Motor neuron (in vitro differentiated cells): ENCODE data around the gene SVOP. TPM values are rescaled to one million over a fixed set of nuclear protein-coding genes. Genes with fewer than 3 reads are reported as not detected.

Experiments used
- ATAC-seq, 8 experiments: fragments of 200-7000 bp; cut with Tn5 transposase; replicated peaks in 6 of 8; 2 replicates each; pipeline ENCODE4 v1.8.0; 2021; ENCODE audit warnings: mild to moderate bottlenecking in 8 of 8, moderate library complexity in 8 of 8
- H3K27ac ChIP-seq, 2 donors: fragments of 250-450 bp; sonication (Bioruptor Pico); 2 replicates each; pipeline ENCODE4 v1.9.0; 2021; ENCODE audit warnings: antibody characterized with exemption in 2 of 2, mild to moderate bottlenecking in 2 of 2, moderate library complexity in 1 of 2
- H3K4me1 ChIP-seq, 2 donors: fragments of 250-450 bp; sonication (Bioruptor Pico); replicated peaks in 1 of 2; 2 replicates each; pipeline ENCODE4 v1.6.1; 2021; ENCODE audit warnings: antibody characterized with exemption in 2 of 2, mild to moderate bottlenecking in 2 of 2, moderate library complexity in 1 of 2
- H3K4me3 ChIP-seq, 5 donors: fragments of 250-450 bp; sonication (Bioruptor Pico); 2 replicates each; pipeline ENCODE4 v1.9.0; 2021; ENCODE audit warnings: antibody characterized with exemption in 5 of 5, mild to moderate bottlenecking in 5 of 5, moderate library complexity in 4 of 5
- WGBS, 10 experiments: fragments of 450-650 bp; shearing (Covaris generic); methylation state at CpG; one replicate each; pipeline ENCODE4 v1.0.0; 2022; 5-methylcytosine and 5-hydroxymethylcytosine counted together
- in situ Hi-C, 9 experiments: fragments of 400-800 bp; cut with MboI; loops; one replicate each; pipeline ENCODE4 v1.15.0; 2021; ENCODE audit warnings: low sequenced_read_pairs in 9 of 9, low pct_unique_long_range_greater_than_20kb in 2 of 9; ENCODE audit not compliant: unreplicated experiment in 9 of 9
- total RNA-seq, 8 experiments: library from RNA; unstranded; fragments of 300-600 nt; gene quantifications; 2 replicates each; pipeline versions ENCODE4 v1.2.3 to v1.2.4, GENCODE V29; 2022

Gene SVOP
- total RNA-seq, 8 experiments from 2014 or later, result 0.05 to 18.9 (median 15.5) TPM; not detected in 1

GRCh38 chr12:108982621-108983219 is 38.1 kb downstream of the SVOP start:
- no peak overlapping the region for H3K27ac ChIP-seq
- in situ Hi-C loops, result no loop called here
- ATAC-seq, result no peak
- no peaks in the 10 kb centered on the region for H3K4me1 ChIP-seq
- H3K4me3 ChIP-seq, result no peak overlapping the region

DNA sequence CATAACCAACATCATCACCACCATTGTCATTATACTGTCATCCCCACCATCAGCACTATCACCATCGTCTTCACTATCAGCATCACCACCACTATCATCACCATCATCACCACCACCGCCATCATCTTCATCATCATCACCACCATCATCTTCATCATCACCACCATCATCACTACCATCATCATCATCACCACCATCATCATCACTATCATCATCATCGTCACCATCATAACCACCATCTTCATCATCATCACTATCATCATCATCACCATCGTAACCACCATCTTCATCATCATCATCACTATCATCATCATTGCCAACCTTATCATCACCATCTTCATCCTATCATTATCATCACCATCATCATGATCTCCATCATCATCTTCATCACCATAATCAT is 39.0 kb downstream of the SVOP start:
- in situ Hi-C loops, result no loop called here
- WGBS, 10 experiments, result 24 to 100% (median 63%) methylated on average over 1 to 4 of the region's 4 CpGs
- no peak overlapping the region for H3K27ac ChIP-seq
- no peak overlapping the region for H3K4me3 ChIP-seq
- no peaks in the 10 kb centered on the region for H3K4me1 ChIP-seq
- ATAC-seq, result no peak

DNA sequence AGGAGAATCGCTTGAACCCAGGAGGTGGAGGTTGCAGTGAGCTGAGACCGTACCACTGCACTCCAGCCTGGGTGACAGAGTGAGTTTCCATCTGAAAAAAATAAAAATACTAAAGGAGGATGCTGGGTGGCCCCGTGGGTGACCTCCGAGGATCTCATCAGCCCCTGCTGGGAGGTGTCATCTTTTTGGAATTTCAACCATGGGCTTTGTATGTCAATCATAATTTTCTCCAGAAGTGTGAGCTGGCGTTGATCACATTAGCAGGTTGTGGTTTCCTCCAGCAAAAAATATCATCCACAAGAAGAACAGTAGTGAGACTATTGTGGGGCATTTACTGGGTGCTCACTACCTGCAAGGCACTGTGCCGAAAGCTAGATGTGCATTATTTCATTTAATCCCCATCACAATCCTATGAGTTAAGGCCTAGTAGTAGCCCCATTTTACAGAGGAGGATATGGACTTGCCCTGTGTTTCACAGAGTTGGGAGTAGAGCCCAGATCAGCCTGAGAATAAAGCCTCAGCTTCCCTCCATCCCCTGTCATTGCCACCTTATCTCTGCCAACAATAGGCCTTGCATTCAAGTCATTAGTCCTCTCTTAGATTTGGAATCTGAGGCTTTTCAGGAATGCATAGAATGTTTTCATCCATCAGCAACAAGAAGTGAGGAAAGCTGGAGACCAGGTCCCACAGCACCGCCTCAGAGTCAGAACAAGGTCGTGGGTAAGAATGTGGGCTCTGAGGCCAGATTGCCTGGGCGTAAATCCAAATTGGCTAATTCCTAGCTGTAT is 39.8 kb downstream of the SVOP start:
- ATAC-seq, result no peak
- Histone ChIP-seq H3K27ac (no peak overlapping the region), H3K4me1 (no peaks in the 10 kb centered on the region), H3K4me3 (no peak overlapping the region)
- in situ Hi-C loops, result no loop called here
- WGBS, 10 experiments, result 0 to 83% (median 47%) methylated on average over 1 to 5 of the region's 9 CpGs; no CpG with 5 or more reads in 3 of the 10 experiments

GRCh38 chr12:108977360-108977759 is 43.5 kb downstream of the SVOP start:
- no peaks in the 10 kb centered on the region for H3K4me1 ChIP-seq
- ATAC-seq, result no peak
- 0 to 100% (median 58%) methylated on average over 1 to 2 of the region's 4 CpGs; no CpG with 5 or more reads in 3 of the 10 experiments for WGBS, 10 experiments
- in situ Hi-C loops, result no loop called here
- H3K4me3 ChIP-seq, result no peak overlapping the region
- no peak overlapping the region for H3K27ac ChIP-seq

DNA sequence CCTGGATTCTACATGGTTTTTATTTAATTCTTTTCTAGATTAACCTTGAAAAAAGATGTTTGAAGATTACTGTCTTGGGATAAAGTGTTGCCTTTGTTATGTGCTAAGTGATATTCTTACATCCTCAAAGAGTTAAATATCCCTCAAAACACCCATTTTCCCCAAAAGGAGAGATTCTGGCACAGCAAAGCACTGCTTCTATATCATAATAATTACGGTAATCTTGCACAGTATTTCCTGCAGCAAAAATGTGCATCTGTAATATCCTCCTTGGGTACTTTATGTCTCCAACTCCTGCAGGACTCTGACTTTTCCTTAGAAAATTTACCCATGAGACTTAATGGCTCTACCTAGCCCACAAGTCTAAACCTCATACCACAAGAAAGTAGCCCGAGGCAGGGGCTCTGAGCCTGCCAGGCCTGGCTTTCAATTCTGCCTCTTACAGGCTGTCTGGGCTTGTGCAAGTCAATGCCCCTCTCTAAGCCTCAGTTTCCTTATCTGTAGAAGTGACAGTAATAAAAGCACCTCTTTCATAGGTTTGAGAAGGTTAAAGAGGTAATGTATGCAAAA is 45.8 kb downstream of the SVOP start:
- peak in 1 of 8 experiments; percentile 29 for ATAC-seq
- H3K27ac ChIP-seq, result no peak overlapping the region
- H3K4me1 ChIP-seq, result no peaks in the 10 kb centered on the region
- WGBS, 10 experiments, result 29 to 100% (median 90%) methylated on average over 1 to 2 of the region's 2 CpGs; no CpG with 5 or more reads in 3 of the 10 experiments
- H3K4me3 ChIP-seq, result no peak overlapping the region
- in situ Hi-C loops, result no loop called here

- H3K4me3 ChIP-seq, result no peak overlapping the region
- H3K27ac ChIP-seq, result no peak overlapping the region
- in situ Hi-C loops, result no loop called here
- WGBS, 10 experiments, result 0 to 100% (median 59%) methylated on average over 1 to 4 of the region's 4 CpGs
- no peaks in the 10 kb centered on the region for H3K4me1 ChIP-seq
- ATAC-seq, result peak in 2 of 8 experiments; percentile 45 to 50
Observed at GRCh38 chr12:108973629-108974152, 47.2 kb downstream of the SVOP start.

DNA sequence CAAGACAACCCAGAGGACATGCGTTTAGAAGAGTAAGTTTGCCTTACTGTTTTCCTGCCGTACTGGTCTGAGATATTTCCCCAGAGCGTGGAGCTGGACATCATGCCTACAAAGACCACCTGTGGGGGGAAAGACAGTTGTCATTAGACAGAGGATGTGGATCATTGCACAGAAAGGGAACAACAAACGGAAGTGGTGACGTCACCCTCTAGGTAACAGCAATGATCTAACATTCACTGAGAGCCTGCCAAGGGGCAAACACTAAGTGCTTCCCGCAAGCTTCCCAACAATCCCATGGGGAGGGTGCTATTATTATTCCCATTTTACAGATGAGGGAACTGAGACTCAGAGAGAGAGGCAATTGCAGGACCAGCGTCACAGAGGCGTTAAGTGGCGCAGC is 48.5 kb downstream of the SVOP start:
- no peak for ATAC-seq
- in situ Hi-C loops, result no loop called here
- Histone ChIP-seq H3K4me3 (no peak overlapping the region), H3K4me1 (no peaks in the 10 kb centered on the region), H3K27ac (no peak overlapping the region)
- WGBS, 10 experiments, result 53 to 100% (median 85%) methylated on average over 1 to 7 of the region's 9 CpGs; no CpG with 5 or more reads in 3 of the 10 experiments

- in situ Hi-C loops, result no loop called here
- H3K4me1 ChIP-seq, result no peaks in the 10 kb centered on the region
- 20 to 82% (median 23%) methylated on average over 1 to 2 of the region's 2 CpGs; no CpG with 5 or more reads in 4 of the 10 experiments for WGBS, 10 experiments
- no peak for ATAC-seq
- no peak overlapping the region for H3K27ac ChIP-seq
- no peak overlapping the region for H3K4me3 ChIP-seq
Observed at GRCh38 chr12:108969622-108970021, 51.2 kb downstream of the SVOP start.

GRCh38 chr12:108967869-108968540 is 52.9 kb downstream of the SVOP start:
- H3K27ac ChIP-seq, result no peak overlapping the region
- in situ Hi-C loops, result no loop called here
- H3K4me3 ChIP-seq, result no peak overlapping the region
- no peaks in the 10 kb centered on the region for H3K4me1 ChIP-seq
- WGBS, 10 experiments, result 0 to 85% (median 57%) methylated on average over 1 to 2 of the region's 2 CpGs; no CpG with 5 or more reads in 4 of the 10 experiments
- peak in 1 of 8 experiments; percentile 23 for ATAC-seq

- no peak overlapping the region for H3K4me3 ChIP-seq
- no peak overlapping the region for H3K27ac ChIP-seq
- ATAC-seq, result no peak
- WGBS, 10 experiments, result 31 to 96% (median 88%) methylated on average over 1 to 7 of the region's 9 CpGs; no CpG with 5 or more reads in 2 of the 10 experiments
- in situ Hi-C loops, result no loop called here
- H3K4me1 ChIP-seq, result no peaks in the 10 kb centered on the region
Observed at GRCh38 chr12:108966378-108967151, 54.3 kb downstream of the SVOP start.

GRCh38 chr12:108965886-108966285 is 55.0 kb downstream of the SVOP start:
- in situ Hi-C loops, result no loop called here
- 100% methylated on average over 1 of the region's 1 CpG; no CpG with 5 or more reads in 9 of the 10 experiments for WGBS, 10 experiments
- no peak for ATAC-seq
- Histone ChIP-seq H3K4me3 (no peak overlapping the region), H3K4me1 (no peaks in the 10 kb centered on the region), H3K27ac (no peak overlapping the region)
